ENCODE measurements around the gene KLF13.

Gene KLF13

DNA sequence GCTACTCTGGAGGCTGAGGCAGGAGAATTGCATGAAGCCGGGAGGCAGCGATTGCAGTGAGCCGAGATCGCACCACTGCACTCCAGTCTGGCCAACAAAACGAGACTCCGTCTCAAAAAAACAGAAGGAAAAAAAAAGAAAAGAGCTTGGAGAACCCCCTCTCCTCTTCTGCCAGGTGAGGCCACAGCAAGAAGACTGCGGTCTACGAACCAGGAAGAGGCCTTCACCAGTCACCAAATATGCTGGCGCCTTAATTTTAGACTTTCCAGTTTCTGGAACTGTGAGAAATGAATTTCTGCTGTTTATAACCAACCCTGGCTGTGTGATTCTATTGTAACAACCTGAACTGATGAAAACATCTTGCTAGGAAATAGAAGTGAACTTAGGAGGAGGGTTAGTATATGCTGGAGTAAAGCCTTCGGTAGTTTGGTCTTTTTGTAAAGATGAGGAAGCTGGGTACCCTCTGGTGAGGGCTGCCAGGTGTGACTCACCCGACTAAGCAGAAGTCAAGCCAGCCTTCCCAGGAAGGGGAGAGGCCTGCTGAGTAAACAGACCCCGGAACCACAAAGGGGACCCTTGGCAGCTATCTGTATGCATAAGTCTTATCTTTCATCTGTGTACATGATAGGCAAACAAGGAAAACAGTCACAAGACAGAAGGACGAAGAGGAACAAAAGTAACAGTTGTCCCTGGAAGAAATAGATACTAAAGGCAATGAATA is 78.7 kb downstream of the KLF13 start:
- Histone ChIP-seq H3K4me3 (replicated peaks; ENCODE audit: insufficient read depth, low read length) (no peak overlapping the region), H3K27ac (replicated peaks) (peak overlapping the region; percentile 50), H3K27me3 (ENCODE audit: insufficient read depth, poor library complexity, severe bottlenecking) (no peaks in the 10 kb centered on the region)
- DNase-seq (ENCODE audit: low read depth in 1 of 2, low spot score in 1 of 2): peak; percentile 45 to 67
- TF ChIP-seq, protein P1, sequence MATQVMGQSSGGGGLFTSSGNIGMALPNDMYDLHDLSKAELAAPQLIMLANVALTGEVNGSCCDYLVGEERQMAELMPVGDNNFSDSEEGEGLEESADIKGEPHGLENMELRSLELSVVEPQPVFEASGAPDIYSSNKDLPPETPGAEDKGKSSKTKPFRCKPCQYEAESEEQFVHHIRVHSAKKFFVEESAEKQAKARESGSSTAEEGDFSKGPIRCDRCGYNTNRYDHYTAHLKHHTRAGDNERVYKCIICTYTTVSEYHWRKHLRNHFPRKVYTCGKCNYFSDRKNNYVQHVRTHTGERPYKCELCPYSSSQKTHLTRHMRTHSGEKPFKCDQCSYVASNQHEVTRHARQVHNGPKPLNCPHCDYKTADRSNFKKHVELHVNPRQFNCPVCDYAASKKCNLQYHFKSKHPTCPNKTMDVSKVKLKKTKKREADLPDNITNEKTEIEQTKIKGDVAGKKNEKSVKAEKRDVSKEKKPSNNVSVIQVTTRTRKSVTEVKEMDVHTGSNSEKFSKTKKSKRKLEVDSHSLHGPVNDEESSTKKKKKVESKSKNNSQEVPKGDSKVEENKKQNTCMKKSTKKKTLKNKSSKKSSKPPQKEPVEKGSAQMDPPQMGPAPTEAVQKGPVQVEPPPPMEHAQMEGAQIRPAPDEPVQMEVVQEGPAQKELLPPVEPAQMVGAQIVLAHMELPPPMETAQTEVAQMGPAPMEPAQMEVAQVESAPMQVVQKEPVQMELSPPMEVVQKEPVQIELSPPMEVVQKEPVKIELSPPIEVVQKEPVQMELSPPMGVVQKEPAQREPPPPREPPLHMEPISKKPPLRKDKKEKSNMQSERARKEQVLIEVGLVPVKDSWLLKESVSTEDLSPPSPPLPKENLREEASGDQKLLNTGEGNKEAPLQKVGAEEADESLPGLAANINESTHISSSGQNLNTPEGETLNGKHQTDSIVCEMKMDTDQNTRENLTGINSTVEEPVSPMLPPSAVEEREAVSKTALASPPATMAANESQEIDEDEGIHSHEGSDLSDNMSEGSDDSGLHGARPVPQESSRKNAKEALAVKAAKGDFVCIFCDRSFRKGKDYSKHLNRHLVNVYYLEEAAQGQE (IDR thresholded peaks at IDR 0.05; ENCODE audit: insufficient replicate concordance, low read depth): no peak
- TF ChIP-seq SPI1 (IDR thresholded peaks at IDR 0.05; ENCODE audit: borderline replicate concordance, low read depth): 0 out of 2 replicates have a peak, but pooled peaks have one; percentile 30

GRCh38 chr15:31407376-31407775 is 80.7 kb downstream of the KLF13 start:
- no peak for TF ChIP-seq GABPA (IDR thresholded peaks at IDR 0.05; ENCODE audit: low read depth)
- TF ChIP-seq, protein P1 (IDR thresholded peaks at IDR 0.05; ENCODE audit: insufficient replicate concordance, low read depth): no peak
- no peak for TF ChIP-seq SPI1 (IDR thresholded peaks at IDR 0.05; ENCODE audit: borderline replicate concordance, low read depth)
- TF ChIP-seq CTCF (IDR thresholded peaks at IDR 0.05; ENCODE audit: insufficient read depth, low read length): no peak
- no peak for TF ChIP-seq POLR2AphosphoS5 (IDR thresholded peaks at IDR 0.05; ENCODE audit: low read depth)
- DNase-seq (ENCODE audit: low read depth in 1 of 2, low spot score in 1 of 2): no peak
- H3K27ac ChIP-seq (replicated peaks): no peak overlapping the region
- no peaks in the 10 kb centered on the region for H3K27me3 ChIP-seq (ENCODE audit: insufficient read depth, poor library complexity, severe bottlenecking)
- no peak overlapping the region for H3K4me3 ChIP-seq (replicated peaks; ENCODE audit: insufficient read depth, low read length)

- DNase-seq (ENCODE audit: low read depth in 1 of 2, low spot score in 1 of 2): no peak
- H3K4me3 ChIP-seq (replicated peaks; ENCODE audit: insufficient read depth, low read length): no peak overlapping the region
- no peaks in the 10 kb centered on the region for H3K27me3 ChIP-seq (ENCODE audit: insufficient read depth, poor library complexity, severe bottlenecking)
- TF ChIP-seq, protein P1 (IDR thresholded peaks at IDR 0.05; ENCODE audit: insufficient replicate concordance, low read depth): no peak
- no peak for TF ChIP-seq GABPA (IDR thresholded peaks at IDR 0.05; ENCODE audit: low read depth)
- no peak overlapping the region for H3K27ac ChIP-seq (replicated peaks)
Measured at GRCh38 chr15:31407851-31408250, 81.2 kb downstream of the KLF13 start.

DNA sequence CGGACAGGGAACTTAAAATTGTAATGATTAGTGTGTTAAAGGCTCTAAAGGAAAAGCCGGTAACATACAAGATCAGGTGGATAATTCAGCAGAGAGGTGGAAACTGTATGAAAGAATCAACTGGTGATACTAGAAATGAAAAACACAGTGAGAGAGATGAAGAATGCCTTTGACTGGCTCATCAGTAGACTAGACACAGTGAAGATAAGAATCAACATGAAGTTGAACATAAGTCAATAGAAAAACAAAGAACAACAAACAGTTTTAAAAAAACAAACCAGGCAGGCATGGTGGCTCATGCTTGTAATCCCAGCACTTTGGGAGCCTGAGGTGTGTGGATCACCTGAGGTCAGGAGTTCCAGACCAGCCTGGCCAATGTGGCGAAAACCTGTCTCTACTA is 82.1 kb downstream of the KLF13 start:
- no peaks in the 10 kb centered on the region for H3K27me3 ChIP-seq (ENCODE audit: insufficient read depth, poor library complexity, severe bottlenecking)
- no peak overlapping the region for H3K27ac ChIP-seq (replicated peaks)
- TF ChIP-seq POLR2AphosphoS5 (IDR thresholded peaks at IDR 0.05; ENCODE audit: low read depth) (no peak), SPI1 (IDR thresholded peaks at IDR 0.05; ENCODE audit: borderline replicate concordance, low read depth) (no peak), GABPA (IDR thresholded peaks at IDR 0.05; ENCODE audit: low read depth) (no peak), CTCF (IDR thresholded peaks at IDR 0.05; ENCODE audit: insufficient read depth, low read length) (no peak)
- TF ChIP-seq, protein P1 (IDR thresholded peaks at IDR 0.05; ENCODE audit: insufficient replicate concordance, low read depth): no peak
- no peak for DNase-seq (ENCODE audit: low read depth in 1 of 2, low spot score in 1 of 2)
- H3K4me3 ChIP-seq (replicated peaks; ENCODE audit: insufficient read depth, low read length): no peak overlapping the region

All from HL-60 (cell line).